Measurements from ENCODE around the gene C19orf67. TPM values are rescaled to one million over a fixed set of nuclear protein-coding genes. Genes with fewer than 3 reads are reported as not detected.
A peak's percentile ranks its signal among the peaks of the same experiment; 100 is the strongest.

C19orf67 gene
- total RNA-seq, 1 experiment from 2014 or later, result 0.28 TPM

GRCh38 chr19:14053032-14053431 is 32.6 kb downstream of the C19orf67 start:
- H3K27me3 ChIP-seq (ENCODE audit: control insufficient read depth, insufficient read depth, low read length), result no peaks in the 10 kb centered on the region
- intact Hi-C loops (cut with micrococcal nuclease; ENCODE audit: unreplicated experiment), result no loop called here
- no peak overlapping the region for H3K27ac ChIP-seq (ENCODE audit: low read length)
- no peak for DNase-seq (ENCODE audit: low read depth, low spot score)
- H3K9me3 ChIP-seq (ENCODE audit: control insufficient read depth, insufficient read depth, low read depth, low read length), result no peaks in the 10 kb centered on the region
- peaks cover 1% of the 10 kb centered on the region; the same call in 1 of the 2 replicates for H3K4me1 ChIP-seq (ENCODE audit: control insufficient read depth, insufficient read depth, low read length)
- ChIA-PET POLR2A (no interaction called here), CTCF (interaction anchor here (0.6 to 1.0 kb wide), 3 partner anchors 11 to 347 kb away, joined by 3 to 6 read pairs (median 3); no protein-coding TSS in a partner anchor)
- H3K36me3 ChIP-seq (ENCODE audit: control insufficient read depth, insufficient read depth, low read length), result no peaks in the 10 kb centered on the region
- no peak for ATAC-seq
- in situ Hi-C loops (cut with HindIII; ENCODE audit: low pct_unique_long_range_greater_than_20kb, low sequenced_read_pairs), result no loop called here
- BruUV-seq (replicated peaks), result no TSS peak
- TF ChIP-seq TCF7L2 (IDR thresholded peaks at IDR 0.05; ENCODE audit: low read depth, low read length) (no peak), REST (IDR thresholded peaks at IDR 0.05; ENCODE audit: insufficient read depth in 1 of 2, low read depth in 2 of 2, low read length in 1 of 2) (no peak), CTCF (IDR thresholded peaks at IDR 0.05) (no peak), POLR2AphosphoS5 (IDR thresholded peaks at IDR 0.05; ENCODE audit: low read depth, low read length) (no peak), SIN3A (IDR thresholded peaks at IDR 0.05; ENCODE audit: borderline replicate concordance, insufficient read depth, low read depth, low read length) (no peak)
- no peak overlapping the region for H3K4me3 ChIP-seq (ENCODE audit: low read depth in 2 of 2, low read length in 2 of 2)

GRCh38 chr19:14052470-14052869 is 33.1 kb downstream of the C19orf67 start:
- Histone ChIP-seq H3K27ac (ENCODE audit: low read length) (no peak overlapping the region), H3K4me3 (ENCODE audit: low read depth in 2 of 2, low read length in 2 of 2) (no peak overlapping the region), H3K36me3 (ENCODE audit: control insufficient read depth, insufficient read depth, low read length) (no peaks in the 10 kb centered on the region), H3K9me3 (ENCODE audit: control insufficient read depth, insufficient read depth, low read depth, low read length) (no peaks in the 10 kb centered on the region), H3K27me3 (ENCODE audit: control insufficient read depth, insufficient read depth, low read length) (no peaks in the 10 kb centered on the region), H3K4me1 (ENCODE audit: control insufficient read depth, insufficient read depth, low read length) (no peaks in the 10 kb centered on the region)
- BruUV-seq (replicated peaks), result TSS peak; percentile 95
- in situ Hi-C loops (cut with HindIII; ENCODE audit: low pct_unique_long_range_greater_than_20kb, low sequenced_read_pairs) (no loop called here), intact Hi-C loops (cut with micrococcal nuclease; ENCODE audit: unreplicated experiment) (no loop called here)
- DNase-seq (ENCODE audit: low read depth, low spot score) (no peak), ATAC-seq (no peak)
- ChIA-PET POLR2A (no interaction called here), CTCF (interaction anchor here (0.6 to 1.0 kb wide), 3 partner anchors 11 to 348 kb away, joined by 3 to 6 read pairs (median 3); no protein-coding TSS in a partner anchor)
- TF ChIP-seq TCF7L2 (IDR thresholded peaks at IDR 0.05; ENCODE audit: low read depth, low read length) (no peak), REST (IDR thresholded peaks at IDR 0.05; ENCODE audit: insufficient read depth in 1 of 2, low read depth in 2 of 2, low read length in 1 of 2) (no peak), POLR2AphosphoS5 (IDR thresholded peaks at IDR 0.05; ENCODE audit: low read depth, low read length) (no peak), SIN3A (IDR thresholded peaks at IDR 0.05; ENCODE audit: borderline replicate concordance, insufficient read depth, low read depth, low read length) (no peak), CTCF (IDR thresholded peaks at IDR 0.05) (no peak)

All from Panc1 (cell line).